Measurements from ENCODE around the gene RAI1.

Gene RAI1

GRCh38 chr17:17844079-17844478 lies 162.8 kb downstream of the RAI1 start:
- DNase-seq (ENCODE audit: insufficient read length) (no peak), FAIRE-seq (no peak)
- TF ChIP-seq TAF1 (IDR thresholded peaks at IDR 0.05; ENCODE audit: borderline replicate concordance, low read depth, low read length) = no peak

GRCh38 chr17:17844500-17844899 lies 163.2 kb downstream of the RAI1 start:
- no peak for TF ChIP-seq POLR2A (IDR thresholded peaks at IDR 0.05; ENCODE audit: low read depth, low read length)
- TF ChIP-seq TAF1 (IDR thresholded peaks at IDR 0.05; ENCODE audit: borderline replicate concordance, low read depth, low read length) = no peak
- no peak for TF ChIP-seq POLR2AphosphoS5 (IDR thresholded peaks at IDR 0.05; ENCODE audit: low read depth, low read length)
- DNase-seq (ENCODE audit: insufficient read length) (no peak), FAIRE-seq (no peak)

GRCh38 chr17:17845046-17845775 lies 164.0 kb downstream of the RAI1 start:
- TF ChIP-seq POLR2AphosphoS5 (IDR thresholded peaks at IDR 0.05; ENCODE audit: low read depth, low read length) (no peak), POLR2A (IDR thresholded peaks at IDR 0.05; ENCODE audit: low read depth, low read length) (no peak), TAF1 (IDR thresholded peaks at IDR 0.05; ENCODE audit: borderline replicate concordance, low read depth, low read length) (no peak)
- FAIRE-seq (no peak), DNase-seq (ENCODE audit: insufficient read length) (no peak)

- no peak for FAIRE-seq
Observed at GRCh38 chr17:17846003-17846402, 164.7 kb downstream of the RAI1 start.

GRCh38 chr17:17846645-17847044 lies 165.4 kb downstream of the RAI1 start:
- FAIRE-seq (no peak), DNase-seq (ENCODE audit: insufficient read length) (no peak)
- TF ChIP-seq POLR2AphosphoS5 (IDR thresholded peaks at IDR 0.05; ENCODE audit: low read depth, low read length) (no peak), TAF1 (IDR thresholded peaks at IDR 0.05; ENCODE audit: borderline replicate concordance, low read depth, low read length) (no peak), POLR2A (IDR thresholded peaks at IDR 0.05; ENCODE audit: low read depth, low read length) (no peak)

More at GRCh38 chr17:17846003-17846402, 164.7 kb downstream of the RAI1 start:
- no peak for DNase-seq (ENCODE audit: insufficient read length)
- TF ChIP-seq TAF1 (IDR thresholded peaks at IDR 0.05; ENCODE audit: borderline replicate concordance, low read depth, low read length) (no peak), POLR2A (IDR thresholded peaks at IDR 0.05; ENCODE audit: low read depth, low read length) (no peak), POLR2AphosphoS5 (IDR thresholded peaks at IDR 0.05; ENCODE audit: low read depth, low read length) (no peak)

GRCh38 chr17:17847118-17847689 lies 165.9 kb downstream of the RAI1 start:
- no peak for DNase-seq (ENCODE audit: insufficient read length)
- TF ChIP-seq POLR2AphosphoS5 (IDR thresholded peaks at IDR 0.05; ENCODE audit: low read depth, low read length) (no peak), TAF1 (IDR thresholded peaks at IDR 0.05; ENCODE audit: borderline replicate concordance, low read depth, low read length) (no peak), POLR2A (IDR thresholded peaks at IDR 0.05; ENCODE audit: low read depth, low read length) (no peak)
- FAIRE-seq = no peak

- FAIRE-seq (no peak), DNase-seq (ENCODE audit: insufficient read length) (no peak)
- TF ChIP-seq POLR2A (IDR thresholded peaks at IDR 0.05; ENCODE audit: low read depth, low read length) (no peak), TAF1 (IDR thresholded peaks at IDR 0.05; ENCODE audit: borderline replicate concordance, low read depth, low read length) (no peak), POLR2AphosphoS5 (IDR thresholded peaks at IDR 0.05; ENCODE audit: low read depth, low read length) (no peak)
Observed at GRCh38 chr17:17847726-17848125, 166.5 kb downstream of the RAI1 start.

- FAIRE-seq = no peak
- no peak for DNase-seq (ENCODE audit: insufficient read length)
- no peak for TF ChIP-seq POLR2AphosphoS5 (IDR thresholded peaks at IDR 0.05; ENCODE audit: low read depth, low read length)
- TF ChIP-seq TAF1 (IDR thresholded peaks at IDR 0.05; ENCODE audit: borderline replicate concordance, low read depth, low read length) = no peak
- TF ChIP-seq POLR2A (IDR thresholded peaks at IDR 0.05; ENCODE audit: low read depth, low read length) = no peak
Observed at GRCh38 chr17:17848311-17849082, 167.2 kb downstream of the RAI1 start.

- FAIRE-seq (peak; percentile 78), DNase-seq (ENCODE audit: insufficient read length) (peak; percentile 61)
- TF ChIP-seq TAF1 (IDR thresholded peaks at IDR 0.05; ENCODE audit: borderline replicate concordance, low read depth, low read length) = no peak
- TF ChIP-seq POLR2AphosphoS5 (IDR thresholded peaks at IDR 0.05; ENCODE audit: low read depth, low read length) = no peak
- TF ChIP-seq POLR2A (IDR thresholded peaks at IDR 0.05; ENCODE audit: low read depth, low read length) = no peak
Observed at GRCh38 chr17:17849147-17849820, 168.0 kb downstream of the RAI1 start.

- DNase-seq (ENCODE audit: insufficient read length) = peak; percentile 47
- no peak for TF ChIP-seq TAF1 (IDR thresholded peaks at IDR 0.05; ENCODE audit: borderline replicate concordance, low read depth, low read length)
- no peak for TF ChIP-seq POLR2AphosphoS5 (IDR thresholded peaks at IDR 0.05; ENCODE audit: low read depth, low read length)
- no peak for TF ChIP-seq POLR2A (IDR thresholded peaks at IDR 0.05; ENCODE audit: low read depth, low read length)
- peak; percentile 70 for FAIRE-seq
Observed at GRCh38 chr17:17849845-17850373, 168.7 kb downstream of the RAI1 start.
